ENCODE data around the gene ACTR1A.

DNA sequence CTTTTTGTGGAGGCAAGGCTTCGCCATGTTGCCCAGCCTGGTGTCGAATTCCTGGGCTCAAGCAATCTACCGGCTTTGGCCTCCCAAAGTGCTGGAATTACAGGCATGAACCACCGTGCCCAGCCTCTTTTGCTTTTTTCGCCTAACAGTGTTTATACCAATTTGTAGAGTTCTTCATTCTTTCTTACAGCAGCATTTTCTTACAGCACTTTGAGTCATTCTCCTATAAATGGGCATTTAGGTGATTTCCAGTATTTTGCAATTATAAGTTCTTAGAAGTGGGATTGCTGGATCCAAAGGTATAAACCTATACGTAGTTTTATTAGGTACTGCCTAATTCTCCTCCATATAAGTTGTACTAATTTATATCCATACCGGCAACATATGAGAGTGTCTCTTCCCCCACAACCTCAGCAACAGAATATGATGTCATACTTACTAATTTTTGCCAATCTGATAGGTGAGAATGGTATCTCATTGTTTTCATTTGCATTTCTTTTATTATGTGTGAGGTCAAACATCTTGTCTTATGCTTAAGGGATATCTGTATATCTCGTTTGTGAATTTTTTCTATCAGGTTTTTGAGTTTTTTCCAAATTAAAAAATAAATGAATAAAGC, 40.4 kb upstream of the ACTR1A start:
- TF ChIP-seq, protein P1, sequence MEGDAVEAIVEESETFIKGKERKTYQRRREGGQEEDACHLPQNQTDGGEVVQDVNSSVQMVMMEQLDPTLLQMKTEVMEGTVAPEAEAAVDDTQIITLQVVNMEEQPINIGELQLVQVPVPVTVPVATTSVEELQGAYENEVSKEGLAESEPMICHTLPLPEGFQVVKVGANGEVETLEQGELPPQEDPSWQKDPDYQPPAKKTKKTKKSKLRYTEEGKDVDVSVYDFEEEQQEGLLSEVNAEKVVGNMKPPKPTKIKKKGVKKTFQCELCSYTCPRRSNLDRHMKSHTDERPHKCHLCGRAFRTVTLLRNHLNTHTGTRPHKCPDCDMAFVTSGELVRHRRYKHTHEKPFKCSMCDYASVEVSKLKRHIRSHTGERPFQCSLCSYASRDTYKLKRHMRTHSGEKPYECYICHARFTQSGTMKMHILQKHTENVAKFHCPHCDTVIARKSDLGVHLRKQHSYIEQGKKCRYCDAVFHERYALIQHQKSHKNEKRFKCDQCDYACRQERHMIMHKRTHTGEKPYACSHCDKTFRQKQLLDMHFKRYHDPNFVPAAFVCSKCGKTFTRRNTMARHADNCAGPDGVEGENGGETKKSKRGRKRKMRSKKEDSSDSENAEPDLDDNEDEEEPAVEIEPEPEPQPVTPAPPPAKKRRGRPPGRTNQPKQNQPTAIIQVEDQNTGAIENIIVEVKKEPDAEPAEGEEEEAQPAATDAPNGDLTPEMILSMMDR (IDR thresholded peaks at IDR 0.05): no peak
- no peak for TF ChIP-seq POLR2A (IDR thresholded peaks at IDR 0.05)

Data from esophagus squamous epithelium (tissue), 4 donors.